HG03520 (cell line): ENCODE measurements around the gene IP6K3.

ENCODE experiments used
- ATAC-seq: cut with Tn5 transposase; IDR thresholded peaks from one replicate; pipeline ENCODE4 v1.9.1; 2021; ENCODE audit warnings: mild to moderate bottlenecking, moderate library complexity; ENCODE audit not compliant: unreplicated experiment

IP6K3 gene

DNA sequence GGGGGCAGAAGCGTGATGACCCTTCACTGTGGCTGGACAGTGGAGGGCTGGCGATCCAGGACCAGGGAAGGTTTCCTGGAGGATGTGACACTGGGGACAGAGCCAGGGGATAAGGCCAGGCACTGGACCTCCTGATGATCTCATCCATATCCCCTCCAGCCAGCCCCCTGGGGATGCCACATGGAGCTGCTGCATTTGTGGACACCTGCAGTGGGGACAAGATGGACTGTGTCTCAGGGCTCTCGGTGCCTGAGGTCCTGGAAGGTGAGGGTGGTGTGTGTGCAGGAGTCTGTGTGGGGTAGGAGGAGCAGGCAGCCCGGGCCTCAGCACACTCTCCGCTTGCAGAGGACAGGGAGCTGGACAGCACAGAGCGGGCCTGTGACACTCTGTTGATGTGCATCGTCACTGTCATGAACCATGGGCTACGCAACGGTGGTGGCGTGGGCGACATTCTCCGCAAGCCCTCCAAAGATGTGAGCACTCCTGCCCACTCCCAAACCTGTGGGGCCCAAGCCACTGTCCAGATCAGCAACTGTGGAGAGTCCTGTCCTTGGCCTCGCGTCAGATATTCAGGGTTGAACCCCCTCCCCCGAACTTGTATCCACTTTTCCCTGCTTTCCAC is 55.1 kb downstream of the IP6K3 start:
- no peak for ATAC-seq

DNA sequence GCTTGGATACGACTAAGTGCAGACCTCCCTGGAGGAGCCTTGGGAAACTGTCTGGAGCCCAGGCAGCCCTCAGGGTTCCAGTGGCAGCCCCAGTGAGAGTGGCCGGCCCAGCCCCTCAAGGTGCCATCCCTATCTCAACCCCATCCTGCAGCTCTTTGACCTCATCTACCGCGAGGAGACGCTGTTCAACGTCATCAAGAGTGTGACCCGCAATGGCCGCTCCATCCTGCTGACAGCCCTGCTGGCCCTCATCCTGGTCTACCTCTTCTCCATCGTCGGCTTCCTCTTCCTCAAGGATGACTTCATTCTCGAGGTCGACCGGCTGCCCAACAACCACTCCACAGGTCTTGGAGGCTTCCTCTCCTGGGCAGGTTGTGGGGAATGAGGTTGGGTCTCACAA is 55.9 kb downstream of the IP6K3 start:
- ATAC-seq, result no peak

DNA sequence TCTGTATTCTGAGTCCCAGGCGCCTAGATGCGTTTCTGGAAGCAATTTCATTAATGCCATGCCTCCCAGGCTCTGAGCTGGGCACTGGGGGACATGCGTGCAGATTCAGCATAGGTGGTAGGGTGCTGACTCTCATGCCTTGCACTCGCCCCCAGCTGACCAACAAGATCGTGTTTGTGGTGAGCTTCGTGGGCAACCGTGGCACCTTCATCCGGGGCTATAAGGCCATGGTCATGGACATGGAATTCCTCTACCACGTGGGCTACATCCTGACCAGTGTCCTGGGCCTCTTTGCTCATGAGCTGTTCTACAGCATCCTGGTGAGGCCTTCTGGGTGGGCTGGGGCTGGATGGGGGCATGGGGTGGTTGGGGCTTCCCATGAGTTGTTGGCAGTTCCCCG is 56.8 kb downstream of the IP6K3 start:
- no peak for ATAC-seq

DNA sequence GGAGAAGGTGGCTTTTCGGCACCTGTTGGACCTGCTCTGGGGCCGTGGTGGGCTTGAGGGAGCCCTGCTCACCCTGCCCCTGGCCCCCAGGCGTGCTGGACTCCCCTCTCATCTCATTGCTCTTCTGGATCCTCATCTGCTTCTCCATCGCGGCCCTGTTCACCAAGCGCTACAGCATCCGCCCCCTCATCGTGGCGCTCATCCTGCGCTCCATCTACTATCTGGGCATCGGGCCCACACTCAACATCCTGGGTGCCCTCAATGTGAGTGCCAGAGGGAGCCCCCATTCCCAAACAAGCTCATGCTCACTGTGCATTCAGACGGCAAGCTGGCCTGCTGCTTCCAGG is 57.6 kb downstream of the IP6K3 start:
- ATAC-seq, result no peak

DNA sequence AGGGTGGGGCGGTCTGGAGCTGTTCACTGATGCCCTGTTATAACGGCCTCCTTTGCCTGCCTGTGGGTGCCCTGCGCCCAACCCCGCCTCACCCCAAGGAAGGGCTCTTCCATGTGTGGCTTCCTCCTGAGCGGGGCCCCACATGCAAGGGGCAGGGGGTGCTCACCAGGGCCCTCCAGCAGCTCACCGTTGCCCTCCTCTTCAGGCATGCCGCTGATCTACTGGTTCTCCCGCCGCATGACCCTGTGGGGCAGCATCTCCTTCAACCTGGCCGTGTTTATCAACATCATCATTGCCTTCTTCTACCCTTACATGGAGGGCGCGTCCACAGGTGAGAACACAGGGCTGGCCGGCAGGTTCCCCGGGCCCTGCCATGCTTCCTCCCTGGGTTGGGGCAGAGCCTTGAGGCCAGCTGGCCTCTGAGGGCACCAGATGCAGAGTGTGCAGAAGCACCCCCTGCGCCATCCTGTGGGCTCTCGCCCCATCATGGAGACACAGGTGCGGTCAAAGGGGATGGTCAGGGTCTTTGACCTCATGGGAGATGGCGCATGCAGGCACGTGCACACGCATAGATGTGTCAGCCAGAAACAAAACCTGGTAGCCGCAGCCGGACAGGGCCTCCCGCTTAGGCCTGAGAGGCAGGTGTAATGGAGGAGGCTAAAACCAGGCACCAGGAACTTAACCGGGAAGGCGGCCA is 58.1 kb downstream of the IP6K3 start:
- no peak for ATAC-seq

DNA sequence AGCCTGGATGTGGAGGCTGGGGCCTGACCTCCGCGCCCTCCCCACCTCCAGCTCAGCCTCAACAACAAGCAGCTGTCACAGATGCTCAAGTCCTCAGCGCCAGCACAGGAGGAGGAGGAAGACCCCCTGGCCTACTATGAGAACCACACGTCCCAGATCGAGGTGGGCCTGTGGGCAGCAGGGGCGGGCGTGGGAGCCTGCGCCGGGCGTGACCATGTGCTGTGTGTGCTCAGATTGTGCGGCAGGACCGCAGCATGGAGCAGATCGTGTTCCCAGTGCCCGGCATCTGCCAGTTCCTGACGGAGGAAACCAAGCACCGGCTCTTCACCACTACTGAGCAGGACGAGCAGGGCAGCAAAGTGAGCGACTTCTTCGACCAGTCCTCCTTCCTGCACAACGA is 58.7 kb downstream of the IP6K3 start:
- no peak for ATAC-seq

DNA sequence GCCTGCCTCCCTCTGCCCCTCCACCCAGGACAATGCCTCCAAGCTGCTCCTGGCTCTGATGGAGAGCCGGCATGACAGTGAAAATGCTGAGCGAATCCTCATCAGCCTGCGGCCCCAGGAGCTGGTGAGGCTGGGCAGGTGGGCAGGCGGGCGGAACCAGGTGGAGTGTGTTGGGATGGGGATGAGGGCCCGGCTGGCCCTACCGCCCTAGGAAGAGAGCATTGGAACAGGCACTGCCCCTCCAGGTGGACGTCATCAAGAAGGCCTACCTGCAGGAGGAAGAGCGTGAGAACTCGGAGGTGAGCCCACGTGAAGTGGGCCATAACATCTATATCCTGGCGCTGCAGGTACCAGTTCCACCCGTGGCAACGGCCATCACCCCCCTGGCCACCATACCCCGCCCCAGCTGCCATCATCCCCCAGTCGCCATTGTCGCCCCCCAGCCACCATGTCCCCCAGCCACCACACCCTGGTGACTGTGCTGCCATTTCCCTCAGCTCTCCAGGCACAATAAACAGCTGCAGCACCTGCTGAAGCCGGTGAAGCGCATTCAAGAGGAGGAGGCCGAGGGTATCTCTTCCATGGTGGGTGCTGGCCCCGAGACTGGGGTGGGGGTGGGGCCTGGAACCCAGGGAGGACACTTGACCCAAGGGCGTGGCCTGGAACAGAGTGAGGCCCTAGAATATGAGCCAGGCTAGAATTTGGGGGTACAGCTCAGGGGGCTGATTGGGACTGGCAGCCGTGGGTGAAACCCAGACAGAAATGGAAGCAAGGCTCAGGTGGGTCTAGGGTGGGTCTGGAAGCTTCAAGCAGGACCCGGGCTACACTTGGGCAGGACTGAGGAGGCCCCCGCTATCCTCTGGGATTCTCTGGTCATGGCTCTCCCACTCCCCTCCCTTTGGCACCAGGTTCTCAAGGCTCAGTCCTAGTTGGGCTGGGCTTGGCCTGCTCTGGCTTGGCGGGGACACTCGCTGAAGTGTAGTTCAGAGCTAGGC is 59.4 kb downstream of the IP6K3 start:
- ATAC-seq, result no peak

DNA sequence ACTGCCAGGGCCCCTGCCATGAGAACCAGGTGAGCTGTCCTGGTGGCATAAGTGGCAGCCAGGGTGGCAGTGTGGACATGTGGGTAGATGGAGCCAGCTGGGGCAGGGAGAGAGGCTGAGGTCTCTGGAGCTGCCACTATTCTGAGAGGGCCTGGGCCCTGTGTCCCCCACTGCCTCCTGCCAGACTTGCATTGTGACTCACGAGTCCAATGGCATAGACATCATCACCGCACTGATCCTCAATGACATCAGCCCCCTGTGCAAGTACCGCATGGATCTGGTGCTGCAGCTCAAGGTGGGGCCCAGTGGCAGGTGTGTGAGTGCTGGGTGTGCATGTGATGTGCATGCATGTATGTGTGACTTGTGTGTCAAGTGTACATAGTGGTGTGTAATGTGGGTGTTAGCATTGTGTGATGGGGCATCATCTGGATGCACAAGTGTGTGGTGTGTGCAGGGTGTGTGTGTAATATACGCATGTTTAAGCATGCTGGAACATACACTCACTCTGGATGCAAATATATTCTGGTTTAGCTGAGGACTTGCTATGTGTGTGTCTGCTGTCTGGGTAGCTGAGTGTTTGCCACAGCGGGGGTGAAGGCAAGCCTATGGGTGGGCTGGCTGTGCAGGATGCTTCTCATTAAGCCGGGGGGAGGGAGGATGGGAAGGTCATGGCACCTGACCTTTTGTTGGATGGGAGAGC is 60.3 kb downstream of the IP6K3 start:
- no peak for ATAC-seq

DNA sequence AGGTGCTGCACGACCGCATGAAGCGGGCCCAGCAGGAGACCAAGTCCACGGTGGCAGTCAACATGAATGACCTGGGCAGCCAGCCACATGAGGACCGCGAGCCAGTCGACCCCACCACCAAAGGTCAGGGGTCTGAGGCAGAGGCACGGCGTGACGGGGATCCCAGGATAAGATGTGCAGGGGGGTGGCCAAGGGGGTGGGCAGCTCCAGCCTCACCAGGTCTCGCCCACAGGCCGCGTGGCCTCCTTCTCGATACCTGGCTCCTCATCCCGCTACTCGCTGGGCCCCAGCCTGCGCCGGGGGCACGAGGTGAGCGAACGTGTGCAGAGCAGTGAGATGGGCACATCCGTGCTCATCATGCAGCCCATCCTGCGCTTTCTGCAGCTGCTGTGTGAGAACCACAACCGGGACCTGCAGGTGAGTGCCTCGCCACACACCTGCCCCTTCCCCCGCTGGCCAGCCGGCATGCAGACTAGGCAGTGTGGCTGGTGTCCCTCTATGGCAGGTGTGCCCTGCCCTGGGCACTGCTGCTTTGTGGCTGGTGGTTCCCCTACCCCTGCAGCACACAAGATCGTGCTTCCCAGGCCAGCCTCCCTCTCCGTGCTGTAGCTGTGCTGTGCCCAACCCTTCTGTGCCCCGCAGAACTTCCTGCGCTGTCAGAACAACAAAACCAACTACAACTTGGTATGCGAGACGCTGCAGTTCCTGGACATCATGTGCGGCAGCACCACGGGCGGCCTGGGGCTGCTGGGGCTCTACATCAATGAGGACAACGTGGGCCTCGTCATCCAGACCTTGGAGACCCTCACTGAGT is 61.1 kb downstream of the IP6K3 start:
- ATAC-seq, result no peak

DNA sequence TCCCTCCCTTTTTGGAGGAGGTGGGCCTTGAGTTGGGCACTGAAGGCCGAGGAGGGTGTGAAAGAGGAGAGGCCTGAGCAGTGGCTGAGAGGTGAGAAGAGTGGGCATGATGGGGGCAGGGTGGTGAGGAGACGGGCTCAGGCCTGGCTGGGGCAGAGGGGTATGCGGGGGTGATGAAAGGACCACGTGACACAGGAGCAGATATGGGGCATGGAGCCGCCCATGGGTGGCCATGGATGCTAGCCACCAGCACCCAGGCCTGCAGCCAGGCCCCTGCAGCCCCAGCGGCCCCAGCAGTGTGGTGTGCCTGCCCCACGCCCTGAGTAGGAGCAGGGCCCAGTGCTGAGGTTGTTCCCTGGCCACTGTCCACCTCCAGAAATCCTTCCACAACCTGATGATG is 61.7 kb downstream of the IP6K3 start:
- no peak for ATAC-seq

DNA sequence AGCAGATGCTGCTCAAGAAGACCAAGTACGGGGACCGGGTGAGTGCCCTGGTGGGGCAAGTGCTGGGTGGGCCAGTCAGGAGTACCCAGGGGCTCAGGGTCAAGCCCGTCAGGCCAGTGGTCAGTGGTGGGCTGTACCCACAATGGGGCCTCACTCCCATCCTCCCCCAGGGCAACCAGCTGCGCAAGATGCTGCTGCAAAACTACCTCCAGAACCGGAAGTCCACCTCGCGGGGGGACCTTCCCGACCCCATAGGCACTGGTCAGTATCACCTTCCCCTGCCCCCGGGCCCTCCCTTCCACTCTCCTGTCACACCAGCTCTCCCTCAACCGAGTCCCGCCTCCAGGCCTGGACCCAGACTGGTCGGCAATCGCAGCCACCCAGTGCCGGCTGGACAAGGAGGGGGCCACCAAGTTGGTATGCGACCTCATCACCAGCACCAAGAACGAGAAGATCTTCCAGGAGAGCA is 62.2 kb downstream of the IP6K3 start:
- ATAC-seq, result no peak

DNA sequence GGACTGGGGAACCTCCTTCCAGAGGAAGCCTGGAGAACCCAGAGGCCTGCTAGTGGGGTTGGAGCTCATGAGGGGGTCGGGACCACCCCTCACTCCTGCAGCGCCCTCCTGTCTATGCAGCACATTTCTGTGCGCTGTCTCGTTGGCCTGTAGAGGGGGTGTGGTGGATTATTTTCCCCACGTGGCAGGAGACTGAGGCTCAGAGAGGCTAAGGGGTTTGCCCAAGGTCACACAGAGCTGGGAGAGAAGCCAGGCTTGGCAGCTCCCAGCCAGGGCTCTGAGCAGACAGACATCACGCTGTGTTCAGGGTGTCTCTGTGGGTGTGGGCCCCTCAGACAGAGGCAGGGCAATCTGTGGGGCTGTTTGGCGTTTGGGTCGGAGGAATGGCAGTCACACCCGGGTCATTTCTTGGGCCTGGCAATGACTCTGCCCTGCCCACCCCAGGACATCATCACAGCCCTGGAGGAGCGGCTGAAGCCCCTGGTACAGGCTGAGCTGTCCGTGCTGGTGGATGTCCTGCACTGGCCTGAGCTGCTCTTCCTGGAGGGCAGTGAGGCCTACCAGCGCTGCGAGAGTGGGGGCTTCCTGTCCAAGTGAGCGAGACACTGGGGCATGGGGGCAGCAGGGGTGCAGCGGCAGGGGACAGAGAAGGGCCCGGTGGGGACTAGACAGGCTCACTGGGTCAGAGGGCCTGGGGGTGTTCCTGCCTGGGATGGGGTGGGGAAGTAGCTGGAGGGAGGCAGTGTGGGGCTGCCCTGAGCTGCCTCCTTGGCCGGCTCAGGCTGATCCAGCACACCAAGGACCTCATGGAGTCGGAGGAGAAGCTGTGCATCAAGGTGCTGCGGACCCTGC is 62.9 kb downstream of the IP6K3 start:
- no peak for ATAC-seq

DNA sequence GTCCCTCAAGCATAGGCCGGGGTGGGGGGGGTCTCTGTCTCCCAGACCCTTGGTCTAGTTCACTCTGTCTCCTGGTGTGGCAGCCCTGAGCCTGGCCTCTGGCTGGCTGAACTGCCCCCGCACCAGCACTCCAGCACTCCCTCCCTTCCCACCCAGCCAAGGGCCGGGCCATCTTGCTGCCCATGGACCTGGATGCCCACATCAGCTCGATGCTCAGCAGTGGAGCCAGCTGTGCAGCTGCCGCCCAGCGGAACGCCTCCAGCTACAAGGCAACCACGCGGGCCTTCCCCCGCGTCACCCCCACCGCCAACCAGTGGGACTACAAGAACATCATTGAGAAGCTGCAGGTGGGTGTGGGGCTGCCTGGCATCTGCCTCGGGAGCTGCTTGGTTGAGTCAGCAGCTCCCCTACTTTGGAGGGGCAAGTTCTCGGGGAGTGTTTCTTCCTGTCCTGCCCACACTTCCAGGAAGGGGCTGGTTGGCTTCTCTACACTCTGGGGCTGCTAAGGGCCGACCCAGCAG is 63.6 kb downstream of the IP6K3 start:
- no peak for ATAC-seq

DNA sequence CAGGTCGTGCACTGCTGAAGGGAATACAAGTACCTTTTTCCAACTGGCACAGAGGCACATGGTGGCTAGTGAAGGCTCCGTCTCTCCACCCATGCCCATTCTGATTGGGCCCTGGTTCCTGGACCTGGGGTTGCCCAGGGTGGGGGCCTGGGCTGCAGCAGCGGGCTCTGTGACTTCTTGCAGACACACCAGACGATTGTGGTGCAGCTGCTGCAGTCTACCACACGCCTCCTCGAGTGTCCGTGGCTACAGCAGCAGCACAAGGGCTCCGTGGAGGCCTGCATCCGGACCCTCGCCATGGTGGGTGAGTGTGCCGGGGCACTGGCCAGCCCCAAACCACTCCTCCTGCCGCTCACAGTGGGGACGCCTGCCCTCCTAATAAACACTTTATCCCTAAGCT is 64.4 kb downstream of the IP6K3 start:
- ATAC-seq, result no peak

DNA sequence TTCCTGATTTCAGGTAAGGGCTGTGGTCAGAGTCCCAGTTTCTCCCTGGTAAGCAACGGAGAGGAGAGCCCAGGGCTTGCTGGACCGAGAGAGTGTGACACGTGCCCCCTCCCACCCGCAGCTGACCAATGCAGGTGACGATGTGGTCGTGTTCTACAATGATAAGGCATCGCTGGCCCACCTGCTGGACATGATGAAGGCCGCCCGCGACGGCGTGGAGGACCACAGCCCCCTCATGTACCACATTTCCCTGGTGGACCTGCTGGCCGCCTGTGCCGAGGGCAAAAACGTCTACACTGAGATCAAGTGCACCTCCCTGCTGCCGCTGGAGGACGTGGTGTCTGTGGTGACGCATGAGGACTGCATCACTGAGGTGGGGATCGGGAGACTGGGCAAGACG is 66.9 kb downstream of the IP6K3 start:
- ATAC-seq, result no peak

DNA sequence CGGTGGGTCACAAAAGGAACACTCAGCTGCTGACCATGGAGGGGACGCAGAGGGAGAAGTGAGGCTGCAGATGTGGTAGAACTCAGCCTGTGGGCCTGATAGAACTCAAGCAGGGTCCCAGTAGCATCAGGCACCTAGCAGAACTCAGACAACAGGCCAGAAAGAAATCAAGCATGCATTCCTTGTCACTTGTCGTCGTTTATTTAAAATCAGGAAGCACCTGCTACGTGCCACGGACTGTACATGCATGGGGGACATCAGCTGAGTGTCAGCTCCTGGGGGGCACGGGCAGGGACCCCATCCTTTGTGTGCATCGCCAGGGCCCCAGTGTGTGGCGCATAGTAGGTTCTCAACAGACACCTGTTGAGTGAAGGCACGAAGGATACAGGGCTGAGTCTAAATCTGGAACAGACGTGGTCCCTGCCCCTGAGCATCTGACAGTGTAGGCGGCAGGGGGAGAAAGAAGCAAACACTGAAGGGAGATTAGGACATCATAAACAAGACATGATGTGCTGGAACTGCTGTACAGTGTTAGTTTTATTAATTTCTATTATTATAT is 67.7 kb downstream of the IP6K3 start:
- no peak for ATAC-seq

DNA sequence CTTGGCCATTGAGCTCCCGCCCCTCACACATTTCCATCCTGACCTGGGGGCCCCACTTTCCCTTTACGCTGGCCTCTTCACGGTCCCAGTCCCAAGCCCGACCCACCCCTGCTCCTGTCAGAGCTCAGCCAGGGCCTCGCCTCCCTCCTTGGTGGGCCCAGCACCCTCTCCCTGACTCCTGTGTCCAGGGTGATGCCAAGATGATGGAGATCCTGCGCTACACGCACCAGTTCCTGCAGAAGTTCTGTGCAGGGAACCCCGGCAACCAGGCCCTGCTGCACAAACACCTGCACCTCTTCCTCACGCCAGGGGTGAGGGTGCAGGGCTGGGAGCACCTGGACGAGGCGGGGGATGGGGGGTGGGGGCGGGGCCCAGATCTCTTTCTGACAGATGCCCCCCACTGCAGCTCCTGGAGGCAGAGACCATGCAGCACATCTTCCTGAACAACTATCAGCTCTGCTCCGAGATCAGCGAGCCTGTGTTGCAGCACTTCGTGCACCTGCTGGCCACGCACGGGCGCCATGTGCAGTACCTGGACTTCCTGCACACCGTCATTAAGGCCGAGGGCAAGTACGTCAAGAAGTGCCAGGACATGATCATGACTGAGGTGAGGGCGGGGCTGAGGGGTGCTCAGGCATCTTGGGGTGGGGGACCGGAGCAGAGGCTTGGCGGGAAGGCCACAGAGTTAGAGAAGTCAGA is 68.3 kb downstream of the IP6K3 start:
- no peak for ATAC-seq

DNA sequence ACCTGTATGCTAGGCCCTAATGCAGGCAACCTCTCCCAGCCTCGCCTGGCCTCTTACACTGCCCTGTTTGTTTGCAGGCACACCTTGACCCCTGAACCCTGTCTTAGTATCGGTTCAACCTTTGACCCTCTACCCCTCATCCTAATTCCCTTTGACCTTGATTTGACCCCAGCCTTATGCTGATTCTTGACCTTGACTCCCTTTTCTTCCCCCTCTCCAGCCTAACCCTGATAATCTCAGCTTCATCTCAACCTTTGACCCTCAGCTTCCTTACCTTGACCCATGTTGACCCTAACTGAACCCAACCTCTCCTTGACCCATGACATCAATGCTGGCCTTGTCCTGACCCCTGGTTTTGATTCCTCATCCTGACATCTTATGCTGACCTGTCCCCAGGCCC is 69.0 kb downstream of the IP6K3 start:
- no peak for ATAC-seq
